ENCODE results near the gene WWC2.
"Not testable (repeated sequence)": the region's sequence is repeated elsewhere in the genome, so short reads cannot be mapped to it uniquely, and the experiment has no call there.

WWC2 gene

DNA sequence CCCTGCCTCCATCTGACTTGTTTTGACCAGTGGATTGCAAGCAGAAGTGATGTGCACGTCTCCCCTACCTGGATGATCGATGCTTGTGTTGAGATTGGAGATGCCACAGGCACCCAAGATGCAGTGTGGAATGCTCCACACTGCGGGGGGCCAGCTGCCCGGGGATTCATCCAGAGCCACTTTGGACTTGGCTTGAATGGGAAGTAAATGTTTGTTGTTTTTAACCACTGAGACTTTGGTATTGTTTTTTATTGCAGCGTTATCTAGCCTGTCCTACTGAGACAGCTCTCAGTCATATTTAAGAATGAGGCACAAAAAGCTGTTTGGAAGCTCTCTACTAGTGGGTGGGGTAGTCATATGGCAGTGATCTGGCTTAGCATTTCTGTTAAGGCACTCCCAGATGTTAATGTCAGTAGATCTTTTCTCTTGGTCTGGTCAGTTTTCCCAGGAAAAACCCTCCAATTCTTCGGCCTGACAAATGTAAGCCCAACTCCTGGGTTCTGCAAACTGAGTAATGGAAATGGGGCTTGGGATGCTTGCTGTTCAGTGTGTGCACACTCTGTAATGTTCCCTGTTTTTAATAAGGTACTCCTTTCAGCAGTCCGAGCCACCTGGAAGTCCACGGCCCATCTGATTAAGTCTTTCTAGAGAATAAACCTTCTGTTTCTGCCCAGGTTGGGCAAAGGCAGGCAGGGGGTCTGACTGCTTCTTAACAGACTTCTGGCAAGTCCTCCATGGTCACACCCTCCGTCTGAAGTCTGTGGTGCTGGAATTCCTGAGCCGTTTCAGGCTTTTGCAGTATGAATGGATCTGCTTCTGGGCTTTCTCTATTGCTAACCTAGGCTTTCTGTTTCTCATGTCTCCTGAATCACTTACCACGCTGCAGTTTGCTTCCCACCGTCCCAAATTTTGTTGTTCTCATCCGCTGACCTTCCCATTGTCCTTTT lies 74.8 kb downstream of the WWC2 start:
- no peak for DNase-seq

DNA sequence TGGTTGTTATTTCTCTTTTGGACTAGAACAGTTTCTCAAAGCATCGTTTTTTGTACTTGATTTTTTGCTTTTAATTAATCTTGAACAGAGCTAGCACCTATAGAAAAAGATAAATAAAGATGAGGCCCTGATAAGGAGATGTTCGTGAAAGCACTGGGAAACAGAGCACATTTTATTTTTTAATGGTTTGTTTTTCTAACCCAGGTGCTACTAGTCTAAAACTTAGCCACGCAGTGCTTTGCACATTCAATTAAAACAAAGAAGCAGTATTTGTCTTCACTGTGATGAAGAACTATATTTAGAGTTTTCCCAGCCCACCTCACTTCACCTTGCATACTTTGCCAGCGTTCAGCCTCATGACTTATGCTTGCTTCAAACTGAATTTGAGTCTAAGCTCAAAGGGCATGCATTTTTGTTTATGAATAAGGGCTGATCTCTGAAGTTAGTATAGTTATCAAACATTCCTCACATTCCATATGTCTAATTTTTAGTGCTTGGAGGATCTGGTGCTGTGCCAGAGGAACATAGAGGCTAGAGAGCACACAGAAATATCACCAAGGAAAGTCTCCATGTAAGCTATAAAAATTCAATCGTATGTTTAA lies 76.7 kb downstream of the WWC2 start:
- DNase-seq: no peak

DNA sequence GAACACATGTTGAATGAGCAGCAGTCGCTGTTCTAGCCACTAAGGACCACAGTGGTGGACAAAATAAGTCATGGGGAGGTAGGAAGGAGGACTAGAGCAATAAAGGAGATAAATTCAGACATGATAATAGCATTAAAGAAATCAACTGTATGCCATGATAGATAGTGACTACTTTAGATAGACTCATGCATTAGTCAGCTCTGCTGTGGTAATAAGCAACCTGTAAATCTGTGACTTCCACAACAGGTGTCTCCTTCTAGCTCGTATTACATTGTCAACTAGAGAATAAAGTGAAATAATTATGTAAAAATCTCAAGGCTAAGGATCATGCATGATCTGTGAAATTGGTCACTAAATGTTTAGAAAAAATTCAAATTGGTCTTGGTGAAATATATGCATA lies 77.9 kb downstream of the WWC2 start:
- DNase-seq: no peak

DNA sequence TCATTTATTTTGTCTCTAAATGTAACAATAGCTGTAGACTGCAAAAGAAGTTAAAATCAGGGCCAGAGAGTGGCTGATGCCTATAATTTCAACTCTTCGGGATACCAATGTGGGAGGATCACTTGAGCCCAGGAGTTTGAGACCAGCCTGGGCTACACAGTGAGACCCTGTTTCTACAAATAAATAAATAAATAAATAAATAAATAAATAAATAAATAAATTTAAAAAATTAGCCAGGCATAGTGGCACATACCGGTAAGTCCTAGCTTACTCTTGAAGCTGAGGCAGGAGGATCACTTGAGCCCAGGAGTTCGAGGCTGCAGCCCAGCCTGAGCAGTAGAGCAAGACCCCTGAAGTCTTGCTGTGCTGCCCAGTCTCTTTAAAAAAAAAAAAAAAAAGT lies 79.1 kb downstream of the WWC2 start:
- no peak for DNase-seq

DNA sequence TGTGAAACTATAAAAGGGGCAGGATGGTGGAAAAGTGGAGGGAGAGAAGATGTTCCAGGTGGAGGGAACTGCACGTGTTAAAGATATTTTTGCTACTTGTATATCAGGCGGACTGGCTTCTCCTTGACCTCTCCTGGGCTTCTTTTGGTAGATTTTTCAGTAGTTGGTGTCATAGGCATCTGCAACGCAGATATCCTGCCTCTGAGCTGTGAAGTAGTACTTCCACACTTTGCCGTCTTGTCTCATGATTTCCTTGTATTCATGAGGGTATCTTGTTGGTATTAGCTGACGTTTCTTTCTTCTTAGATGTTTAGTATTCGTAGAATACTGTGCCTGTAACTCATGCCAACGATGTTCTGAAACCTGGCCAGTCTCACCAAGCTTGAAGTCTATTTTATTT lies 81.0 kb downstream of the WWC2 start:
- DNase-seq: no peak

- DNase-seq: no peak
Measured at GRCh38 chr4:183180621-183181020, 81.6 kb downstream of the WWC2 start.

DNA sequence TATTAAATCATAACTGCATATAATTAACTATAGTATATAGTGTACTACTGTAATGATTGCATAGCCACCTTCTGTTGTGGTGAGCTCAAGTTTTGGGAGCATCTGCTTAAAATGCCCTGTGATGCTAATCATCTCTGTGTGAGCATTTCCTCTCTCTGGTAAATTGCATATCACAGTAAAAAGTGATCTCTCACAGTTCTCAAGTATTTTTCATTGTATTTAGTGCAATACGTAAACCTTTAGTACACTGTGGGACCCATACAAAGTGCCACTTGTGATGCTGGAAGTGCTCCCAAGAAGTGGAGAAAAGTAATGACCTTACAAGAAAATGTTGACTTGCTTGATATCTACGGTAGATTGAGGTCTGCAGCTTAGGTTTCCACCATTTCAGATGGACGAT lies 82.0 kb downstream of the WWC2 start:
- DNase-seq: no peak

DNA sequence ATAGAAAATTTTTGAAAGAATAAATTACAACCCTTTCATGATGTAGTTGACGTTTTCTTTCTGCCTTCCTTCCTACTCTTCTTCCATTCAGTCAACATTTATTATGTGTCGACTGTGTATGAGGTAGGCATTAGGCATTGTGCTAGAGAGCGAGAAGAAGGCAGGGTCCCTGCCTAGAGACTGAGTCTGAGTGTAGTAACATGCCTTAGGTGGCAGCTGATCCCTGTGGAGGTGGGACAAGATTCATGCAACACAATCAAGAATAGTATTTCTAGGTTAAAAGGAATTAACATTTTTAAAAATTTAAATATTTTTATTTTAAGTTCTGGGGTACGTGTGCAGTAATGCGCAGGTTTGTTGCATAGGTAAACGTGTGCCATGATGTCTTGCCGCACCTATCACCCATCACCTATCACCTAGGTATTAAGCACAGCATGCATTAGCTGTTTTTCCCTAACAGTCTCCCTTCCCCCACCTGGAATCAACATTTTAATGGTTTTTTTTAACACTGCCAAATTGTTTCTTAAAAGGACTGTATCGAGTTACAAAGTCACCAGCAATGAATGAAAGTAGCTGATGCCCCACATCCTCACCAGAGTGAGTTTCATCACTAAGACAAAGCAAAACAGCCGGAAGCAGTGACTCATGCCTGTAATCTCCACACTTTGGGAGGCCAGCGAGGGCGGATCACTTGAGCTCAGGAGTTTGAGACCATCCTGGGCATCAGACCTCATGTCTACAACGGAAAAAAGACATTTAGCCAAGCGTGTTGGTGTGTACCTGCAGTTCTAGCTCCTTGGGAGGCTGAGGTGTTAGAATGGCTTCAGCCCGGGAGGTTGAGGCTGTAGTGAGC lies 84.0 kb downstream of the WWC2 start:
- peak; percentile 19 for DNase-seq

- DNase-seq: no peak
Measured at GRCh38 chr4:183183906-183184535, 85.0 kb downstream of the WWC2 start.

GRCh38 chr4:183185018-183185417 lies 86.0 kb downstream of the WWC2 start:
- no peak for DNase-seq

GRCh38 chr4:183185559-183185958 lies 86.5 kb downstream of the WWC2 start:
- no peak for DNase-seq

- no peak for DNase-seq
Measured at GRCh38 chr4:183186813-183187212, 87.8 kb downstream of the WWC2 start.

DNA sequence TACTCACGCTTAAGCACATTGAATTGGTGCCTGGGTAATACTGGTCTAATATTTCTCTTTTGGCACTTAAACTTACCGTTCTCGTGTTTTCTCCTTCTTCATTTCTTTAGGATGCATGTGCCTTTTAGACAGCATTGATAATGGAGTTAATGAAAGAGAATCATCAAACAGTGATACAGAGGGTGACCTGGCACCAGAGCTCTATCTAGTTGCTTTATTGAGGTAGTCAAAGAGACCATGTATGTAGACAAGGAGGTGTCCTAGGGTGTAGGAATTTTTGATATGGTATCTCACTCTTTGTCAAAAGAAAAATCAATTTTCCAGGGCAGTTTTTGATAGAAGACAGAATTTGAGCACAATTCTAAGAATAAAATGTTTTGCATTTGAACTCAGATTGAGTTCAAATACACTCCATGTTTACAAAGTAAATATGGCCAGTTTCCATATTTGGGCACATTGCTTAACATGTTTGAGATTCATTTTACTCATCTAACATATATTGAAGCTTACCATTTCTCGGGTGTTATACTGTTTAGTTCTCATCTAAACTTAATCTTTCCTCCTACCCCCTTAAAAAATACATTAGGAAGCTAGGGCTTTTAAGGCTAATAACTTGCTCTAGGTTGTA lies 92.0 kb downstream of the WWC2 start:
- no peak for DNase-seq

- DNase-seq: no peak
Measured at GRCh38 chr4:183191630-183192029, 92.6 kb downstream of the WWC2 start.

DNA sequence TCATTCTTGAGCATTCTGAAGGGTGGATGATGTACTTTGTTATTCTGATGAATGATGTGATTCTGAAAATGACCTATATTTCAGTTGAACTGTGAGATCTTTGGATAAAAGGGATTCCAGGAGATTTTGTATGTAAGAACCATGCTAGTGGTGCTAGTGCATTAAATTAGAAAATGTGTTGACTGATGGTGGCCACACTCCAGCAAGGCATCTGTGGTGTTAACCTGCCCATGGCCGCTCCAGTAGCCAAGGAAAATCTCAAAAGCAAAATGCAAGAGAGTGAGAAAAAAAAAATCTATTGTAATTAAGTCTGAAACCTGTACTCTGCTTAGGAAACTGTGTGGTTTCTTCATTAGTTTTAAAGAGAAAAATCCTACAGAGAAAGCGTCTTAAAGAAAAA lies 93.5 kb downstream of the WWC2 start:
- no peak for DNase-seq

DNA sequence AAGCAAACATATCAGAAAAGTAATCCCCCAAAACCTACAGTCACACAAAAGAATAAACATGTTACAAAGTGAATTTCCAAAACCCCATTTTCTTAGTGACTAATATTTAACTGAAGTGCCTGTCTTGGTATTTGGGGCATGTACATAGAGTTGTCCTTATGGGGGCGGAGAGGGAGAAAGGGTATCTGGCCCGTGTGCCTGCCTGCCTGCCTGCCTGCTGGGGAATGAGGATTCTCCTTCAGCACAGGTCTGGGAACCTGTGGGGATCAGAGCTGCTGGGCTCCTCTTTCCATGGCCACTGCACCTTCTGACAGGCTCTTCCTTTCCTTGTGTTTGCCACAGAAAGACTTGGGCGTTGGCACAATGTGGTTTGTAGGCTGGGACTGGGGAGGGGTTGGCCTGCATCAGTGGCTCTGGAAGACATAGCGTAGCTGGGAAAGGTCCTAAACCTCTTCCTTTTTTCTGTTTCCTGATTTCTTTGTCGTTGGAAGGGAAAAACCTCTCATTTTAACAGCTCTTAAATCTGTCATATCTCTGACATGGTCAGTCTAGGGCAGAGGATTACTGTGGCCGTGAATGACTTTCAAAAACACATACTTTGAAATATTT lies 94.8 kb downstream of the WWC2 start:
- not testable (repeated sequence) for DNase-seq

- no peak for DNase-seq
Measured at GRCh38 chr4:183195534-183195933, 96.5 kb downstream of the WWC2 start.

- DNase-seq: no peak
Measured at GRCh38 chr4:183197140-183197539, 98.1 kb downstream of the WWC2 start.

- DNase-seq: no peak
Measured at GRCh38 chr4:183200453-183200852, 101.4 kb downstream of the WWC2 start.

DNA sequence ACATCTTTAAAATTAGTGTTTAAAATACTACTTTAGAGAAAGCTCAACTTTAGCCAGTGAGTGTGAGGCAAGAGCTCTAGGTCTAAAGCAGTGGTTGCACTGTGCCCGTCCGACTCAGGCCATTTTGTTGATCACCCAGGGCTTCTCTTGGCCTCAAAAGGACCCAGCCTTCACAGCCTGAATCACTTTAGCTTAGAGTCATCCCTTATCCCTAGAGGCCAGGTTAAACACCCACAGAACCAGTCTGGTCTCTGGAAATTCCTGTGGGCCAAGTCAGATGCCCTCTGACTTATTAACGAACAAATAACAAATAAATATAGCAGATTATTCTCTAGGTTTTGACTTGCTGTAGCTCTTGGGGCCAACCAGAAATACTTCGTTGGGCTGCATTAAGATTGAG lies 102.3 kb downstream of the WWC2 start:
- no peak for DNase-seq

DNA sequence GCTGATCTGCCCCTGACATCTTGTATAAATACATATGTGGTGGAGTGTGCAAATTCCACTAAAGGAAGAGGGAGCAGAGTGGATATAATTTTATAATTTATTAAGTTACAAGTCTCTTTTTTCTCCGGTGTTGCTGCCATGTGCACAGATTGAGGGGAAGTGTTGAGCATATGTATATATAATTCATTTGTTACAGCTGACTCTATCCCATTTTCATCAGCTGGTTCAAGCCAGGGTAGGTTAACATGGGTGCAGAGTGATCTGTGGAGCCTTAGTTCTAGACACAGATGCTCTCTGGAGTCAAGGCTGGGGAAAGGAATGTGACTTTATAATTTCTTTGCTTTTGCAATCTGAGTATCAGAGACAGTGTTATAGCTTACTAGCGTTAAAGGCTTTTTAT lies 103.5 kb downstream of the WWC2 start:
- DNase-seq: no peak

GRCh38 chr4:183204793-183205192 lies 105.7 kb downstream of the WWC2 start:
- DNase-seq: no peak

Data from activated CD4-positive, alpha-beta T cell treated with anti-CD3 and anti-CD28 coated beads, Interleukin-2, amount 50 U/mL, for 4 hours (primary cell).